Pulmonary artery endothelial cell (primary cell): ENCODE measurements around the gene CST9. TPM values are rescaled to one million over a fixed set of nuclear protein-coding genes. Genes with fewer than 3 reads are reported as not detected.
A peak's percentile ranks its signal among the peaks of the same experiment; 100 is the strongest.

ENCODE experiments used
- DNase-seq: peaks from one replicate; pipeline ENCODE4 v3.0.0-alpha.2; 2011; ENCODE audit warnings: low read depth, low spot score
- total RNA-seq: library from RNA; depleted of rRNA; stranded (reverse); fragments of >200 nt; gene quantifications from 2 replicates; pipeline ENCODE4 v1.2.3, GENCODE V29; 2014

Gene CST9, protein sequence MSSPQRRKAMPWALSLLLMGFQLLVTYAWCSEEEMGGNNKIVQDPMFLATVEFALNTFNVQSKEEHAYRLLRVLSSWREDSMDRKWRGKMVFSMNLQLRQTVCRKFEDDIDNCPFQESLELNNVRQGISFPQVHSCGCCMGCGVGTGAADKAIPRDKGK
- not detected in 2 replicates for total RNA-seq

DNA sequence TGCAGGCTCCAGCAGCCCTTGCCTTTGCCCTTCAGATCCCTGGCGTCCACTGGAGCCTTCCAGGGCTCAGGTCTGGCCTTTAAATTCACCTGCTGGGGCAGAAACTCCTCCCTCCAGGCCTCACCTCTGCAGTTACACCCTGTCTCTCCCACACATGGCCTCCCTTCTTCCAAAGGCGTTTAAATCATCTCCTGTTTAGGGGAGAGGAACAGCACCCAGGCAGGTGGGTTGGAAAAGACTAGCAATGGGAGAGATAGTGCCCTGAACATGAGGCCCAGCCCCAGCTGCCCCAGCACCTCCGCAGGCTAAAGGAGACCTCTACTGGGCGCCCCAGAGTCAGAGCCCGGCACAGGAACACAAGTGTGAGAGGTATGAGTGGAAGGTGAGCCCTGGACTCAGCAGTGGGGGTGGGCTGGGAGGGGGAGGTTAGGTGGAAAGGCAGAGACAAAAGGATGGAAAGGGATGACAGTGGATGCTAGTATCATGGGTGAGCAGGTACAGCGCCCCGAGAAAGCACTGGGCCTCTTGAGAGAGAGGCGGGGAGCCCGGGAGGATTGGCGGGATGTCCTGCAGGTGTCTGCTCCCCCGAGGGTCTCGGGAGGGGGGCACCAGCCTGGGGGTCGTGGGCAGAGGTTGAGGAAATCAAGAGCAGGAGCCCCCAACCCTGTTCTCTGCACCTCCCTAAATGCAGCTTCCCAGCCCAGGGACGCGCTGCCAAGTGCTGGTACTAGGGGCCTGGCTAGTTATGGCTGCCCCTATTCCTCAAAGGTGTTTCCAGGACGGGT is at the start of gene CST9:
TSS of gene CST9 (minus strand) at position 51 of the 785 bp plus-strand sequence. CDS start 53 bp downstream, outside the sequence.
- DNase-seq, result no peak

DNA sequence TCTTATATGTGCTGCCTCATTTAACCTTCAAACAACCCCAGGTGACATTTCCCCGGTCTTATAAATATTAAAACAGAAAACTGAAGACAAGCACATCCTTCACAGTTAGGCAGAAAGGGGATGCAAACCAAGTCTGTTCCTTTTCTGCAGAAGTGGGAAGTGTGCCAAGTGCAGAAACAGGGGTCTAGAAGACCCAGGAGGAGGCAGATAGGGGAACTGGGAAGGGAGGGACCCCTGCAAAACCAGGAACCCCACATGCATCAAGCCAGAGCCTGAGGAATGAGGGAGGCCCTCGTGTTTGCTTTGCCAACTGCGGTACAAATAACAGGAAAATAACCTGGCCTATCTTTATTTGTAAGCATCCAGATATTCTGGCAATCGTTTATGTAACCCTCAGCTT is 49.0 kb upstream of the CST9 start:
- no peak for DNase-seq

DNA sequence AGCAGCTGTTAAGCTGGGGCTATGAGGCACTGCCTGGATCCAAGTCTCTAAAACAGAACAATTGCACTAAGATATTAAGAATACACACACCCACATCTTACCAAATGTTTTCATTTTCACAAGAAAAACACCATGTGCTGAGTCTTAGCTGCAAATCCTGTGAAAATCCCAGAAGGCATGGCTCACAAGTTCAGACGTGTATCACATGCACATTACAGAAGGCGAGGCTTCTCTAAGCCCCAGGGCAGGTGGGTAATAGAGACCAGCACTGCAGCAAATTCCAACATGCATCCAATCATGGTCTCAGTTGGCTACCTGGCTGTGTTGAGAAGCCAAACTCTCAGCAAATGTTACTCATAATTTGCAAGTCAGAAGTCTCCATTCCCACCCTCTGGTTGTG is 48.3 kb upstream of the CST9 start:
- DNase-seq, result no peak

DNA sequence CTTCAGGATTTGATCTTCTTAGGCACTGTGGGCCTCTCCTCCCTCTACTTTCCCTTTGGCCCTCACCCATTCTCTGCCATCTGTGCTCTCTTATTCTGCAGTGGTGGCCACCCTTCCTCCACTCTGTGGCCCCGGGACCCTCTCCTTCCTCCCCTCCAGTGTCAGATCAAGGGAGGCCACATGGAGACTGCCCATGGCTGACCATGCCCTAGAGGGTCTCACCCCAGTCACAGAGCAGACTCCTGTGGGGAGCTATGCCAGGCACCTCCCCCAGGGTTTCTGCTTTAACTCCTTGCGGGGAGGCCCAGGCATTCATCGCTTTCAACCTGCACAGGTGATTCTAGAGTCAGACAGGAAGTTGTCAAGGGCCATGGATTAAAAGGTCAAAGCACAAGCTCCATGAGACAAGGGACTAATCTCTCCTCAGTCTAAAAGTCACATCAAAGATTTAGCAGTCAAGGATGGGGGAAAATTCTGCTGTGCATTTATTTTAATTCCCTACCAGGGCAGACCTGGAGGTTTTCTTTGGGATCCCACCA is 47.8 kb upstream of the CST9 start:
- DNase-seq, result no peak

DNA sequence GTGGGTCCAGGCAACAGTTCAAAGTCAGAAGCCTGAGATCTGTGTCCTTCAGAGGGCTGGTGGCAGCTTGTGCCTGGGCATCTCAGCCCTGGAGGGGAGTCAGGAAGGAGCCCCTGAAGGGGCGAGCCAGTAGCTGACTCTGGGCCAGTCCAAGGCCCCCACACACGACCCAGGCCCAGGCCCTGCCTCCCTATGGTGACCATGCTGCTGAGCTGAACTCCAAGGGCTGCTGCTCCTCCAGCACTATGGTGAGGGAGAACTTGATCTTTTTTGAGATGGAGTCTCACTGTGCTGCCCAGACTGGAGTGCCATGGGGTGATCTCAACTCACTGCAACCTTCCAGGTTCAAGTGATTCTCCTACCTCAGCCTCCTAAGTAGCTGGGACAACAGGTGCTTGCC is 47.2 kb upstream of the CST9 start:
- no peak for DNase-seq

DNA sequence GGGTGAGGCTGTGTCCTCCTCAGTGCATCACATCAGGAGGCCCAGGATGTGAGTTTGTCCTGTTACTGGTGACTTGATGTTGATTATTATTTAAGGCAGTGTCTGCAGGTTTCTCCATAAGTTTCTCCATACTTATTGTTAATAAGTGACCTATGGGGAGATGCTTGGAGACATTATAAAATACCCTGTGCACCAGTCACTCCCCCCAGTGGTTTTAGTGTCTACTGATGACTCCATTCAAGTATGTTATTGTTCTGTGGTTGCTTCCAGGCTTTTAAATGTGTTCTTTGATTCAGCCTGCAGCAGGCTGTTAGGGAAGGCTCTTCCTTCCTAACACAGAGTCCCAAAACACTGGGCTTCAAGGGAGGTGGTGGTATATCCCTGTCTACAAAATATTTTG is 46.7 kb upstream of the CST9 start:
- DNase-seq, result no peak

DNA sequence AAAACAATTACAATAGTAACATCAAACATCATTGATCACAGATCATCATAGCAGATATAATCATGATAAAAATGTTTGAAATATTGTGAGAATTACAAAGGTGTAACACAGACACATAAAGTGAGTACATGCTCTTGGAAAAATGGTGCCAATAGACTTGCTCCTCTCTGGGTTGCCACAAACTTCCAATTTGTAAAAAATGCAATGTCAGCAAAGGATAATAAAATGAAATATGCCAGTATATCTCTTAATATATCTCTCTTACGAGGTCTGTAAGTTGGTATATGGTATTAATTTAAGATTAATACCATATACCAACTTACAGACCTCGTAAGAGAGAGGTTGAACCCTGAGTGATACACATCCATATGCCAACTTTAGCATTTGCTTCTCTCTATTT is 45.4 kb upstream of the CST9 start:
- DNase-seq, result no peak

DNA sequence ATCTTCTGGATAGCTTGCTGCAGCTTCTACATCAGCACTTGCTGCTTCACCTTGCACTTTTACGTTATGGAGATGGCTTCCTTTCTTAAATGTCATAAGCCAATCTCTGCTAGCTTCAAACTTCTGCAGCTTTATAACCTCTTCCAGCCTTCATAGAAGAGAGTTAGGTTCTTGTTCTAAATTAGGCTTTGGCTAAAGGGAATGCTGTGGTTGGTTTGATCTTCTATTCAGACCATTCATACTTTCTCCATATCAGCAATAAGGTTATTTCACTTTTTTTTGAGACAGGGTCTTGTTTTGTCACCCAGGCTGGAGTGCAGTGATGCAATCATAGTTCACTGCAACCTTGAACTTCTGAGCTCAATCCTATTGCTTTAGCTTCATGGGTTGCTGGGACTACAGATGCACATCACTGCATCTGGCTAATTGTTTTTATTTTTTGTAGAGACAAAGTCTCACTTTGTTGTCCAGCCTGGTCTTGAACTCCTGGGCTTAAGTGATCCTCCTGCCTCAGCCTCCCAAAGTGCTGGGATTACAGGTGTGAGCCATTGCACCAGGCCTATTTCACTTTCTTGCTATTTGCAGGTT is 44.2 kb upstream of the CST9 start:
- no peak for DNase-seq

DNA sequence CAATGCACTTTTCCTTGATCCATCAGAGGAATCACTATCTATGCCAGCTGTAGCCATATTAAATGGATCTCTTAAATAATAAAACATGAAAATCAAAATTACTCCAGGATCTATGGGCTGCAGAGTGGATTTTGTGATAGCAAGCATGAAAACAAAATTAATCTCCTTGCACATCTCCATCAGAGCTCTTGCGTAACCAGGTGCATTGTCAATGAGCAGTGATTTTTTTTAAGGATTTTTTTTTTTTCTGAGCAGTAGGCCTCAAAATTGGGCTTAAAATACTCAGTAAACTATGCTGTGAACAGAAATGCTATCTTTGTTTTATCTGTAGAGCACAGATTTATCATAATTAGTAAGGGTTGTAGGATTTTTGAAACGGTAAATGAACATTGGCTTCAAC is 43.5 kb upstream of the CST9 start:
- no peak for DNase-seq

DNA sequence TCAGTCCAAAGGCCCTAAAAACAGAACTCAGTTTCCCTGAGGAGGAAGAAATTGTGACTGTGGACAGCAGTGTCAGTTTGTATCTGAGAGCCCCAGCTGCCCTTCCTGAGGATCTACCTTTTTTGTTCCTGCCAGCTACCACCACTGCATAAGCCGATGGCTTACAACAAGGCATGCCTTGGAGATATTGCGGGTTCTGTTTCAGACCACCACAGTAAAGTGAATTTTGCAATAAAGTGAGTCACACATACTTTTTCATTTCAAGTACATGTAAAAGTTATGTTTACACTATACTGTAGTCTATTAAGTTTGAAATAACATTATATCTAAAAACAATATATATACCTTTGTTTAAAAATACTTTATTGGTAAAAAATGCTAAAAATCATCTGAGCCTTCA is 41.6 kb upstream of the CST9 start:
- DNase-seq, result no peak

DNA sequence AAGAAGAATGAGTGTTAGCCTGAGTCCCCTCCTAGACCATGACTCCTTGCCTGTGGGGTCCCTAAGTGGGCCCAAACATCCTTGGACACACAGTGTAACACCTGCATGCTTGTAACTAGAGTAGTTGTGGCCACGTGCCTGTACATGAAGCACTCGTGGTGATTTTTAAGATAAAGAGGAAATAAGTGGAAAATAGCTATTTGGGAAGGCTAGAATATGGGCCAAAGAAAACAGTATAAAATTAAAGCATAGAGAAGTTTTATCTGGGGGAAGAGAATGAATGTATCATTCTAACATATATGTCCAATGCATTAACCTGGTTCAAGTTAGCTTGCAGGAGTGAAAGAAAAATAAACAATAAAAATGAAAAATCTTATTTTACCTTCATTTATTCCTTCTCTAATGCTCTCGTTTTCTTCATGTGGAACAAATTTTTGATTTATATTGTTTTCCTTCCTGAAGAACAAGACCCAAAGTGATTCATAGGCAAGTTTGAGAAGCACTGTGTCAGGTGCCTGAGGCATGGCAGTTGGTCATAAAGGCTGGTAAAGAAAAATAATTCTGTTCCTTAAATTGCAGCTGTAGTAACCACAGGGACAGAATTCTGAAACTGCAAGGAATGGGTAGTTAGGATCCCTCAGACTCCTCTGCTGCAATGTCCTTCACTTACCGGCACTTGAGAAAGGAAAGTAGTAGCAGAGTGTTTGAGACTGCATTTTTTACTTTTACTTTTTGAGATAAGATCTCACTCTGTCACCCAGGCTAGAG is 40.6 kb upstream of the CST9 start:
- DNase-seq, result no peak

DNA sequence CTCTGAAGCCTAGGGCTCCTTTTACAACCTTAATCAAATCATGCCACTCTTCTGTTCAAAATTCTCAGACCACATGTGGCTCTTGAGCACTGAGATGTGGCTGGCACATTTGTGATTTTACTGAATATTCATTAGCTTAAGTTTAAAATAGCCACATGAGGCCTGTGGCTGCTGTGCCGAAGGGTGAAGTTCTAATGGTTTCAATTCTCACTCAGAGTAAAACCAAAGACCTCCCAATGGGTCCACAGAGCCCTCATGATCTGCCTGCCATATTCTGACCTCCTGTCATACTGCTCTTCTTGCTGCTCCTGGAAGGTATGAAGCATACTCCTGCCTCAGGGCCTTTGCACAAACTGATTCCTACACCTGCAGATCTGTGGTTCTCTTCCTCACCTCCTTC is 39.9 kb upstream of the CST9 start:
- DNase-seq, result no peak

DNA sequence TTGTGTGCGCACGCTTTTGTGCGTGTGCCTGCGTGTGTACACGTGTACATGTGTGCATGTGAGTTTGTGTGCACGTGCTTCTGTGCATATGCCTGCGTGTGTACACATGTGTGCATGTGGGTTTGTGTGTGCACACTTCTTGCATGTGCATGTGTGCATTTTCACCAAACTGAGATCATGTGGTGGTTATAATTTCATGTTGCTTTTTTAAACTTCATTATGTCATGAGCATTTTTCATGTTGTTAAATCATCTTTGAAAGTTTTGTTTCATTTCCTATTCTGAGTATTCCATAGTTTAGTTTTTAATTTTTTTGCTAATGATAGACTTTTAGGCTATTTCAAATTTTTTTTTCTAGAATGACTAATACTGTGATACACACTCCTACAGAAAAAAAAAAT is 38.4 kb upstream of the CST9 start:
- DNase-seq, result no peak

DNA sequence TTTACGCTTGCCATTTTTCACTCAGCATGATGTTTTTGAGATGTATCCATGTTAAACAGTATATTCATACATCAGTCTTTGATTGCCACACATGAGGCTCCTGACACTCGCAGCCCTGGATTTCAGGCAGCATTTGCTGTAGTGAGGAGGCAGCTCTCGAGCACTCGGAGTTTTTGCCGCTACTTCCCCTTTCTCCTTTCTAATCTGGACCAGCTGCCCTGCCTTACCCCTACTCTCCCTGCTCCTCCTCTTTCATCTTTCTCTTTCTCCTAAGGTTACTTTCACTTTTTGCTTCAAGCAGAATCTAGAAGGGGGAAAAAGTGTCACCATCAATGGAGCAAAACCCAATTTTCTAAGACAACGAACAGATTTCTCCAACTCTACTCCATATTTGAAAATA is 37.9 kb upstream of the CST9 start:
- no peak for DNase-seq

DNA sequence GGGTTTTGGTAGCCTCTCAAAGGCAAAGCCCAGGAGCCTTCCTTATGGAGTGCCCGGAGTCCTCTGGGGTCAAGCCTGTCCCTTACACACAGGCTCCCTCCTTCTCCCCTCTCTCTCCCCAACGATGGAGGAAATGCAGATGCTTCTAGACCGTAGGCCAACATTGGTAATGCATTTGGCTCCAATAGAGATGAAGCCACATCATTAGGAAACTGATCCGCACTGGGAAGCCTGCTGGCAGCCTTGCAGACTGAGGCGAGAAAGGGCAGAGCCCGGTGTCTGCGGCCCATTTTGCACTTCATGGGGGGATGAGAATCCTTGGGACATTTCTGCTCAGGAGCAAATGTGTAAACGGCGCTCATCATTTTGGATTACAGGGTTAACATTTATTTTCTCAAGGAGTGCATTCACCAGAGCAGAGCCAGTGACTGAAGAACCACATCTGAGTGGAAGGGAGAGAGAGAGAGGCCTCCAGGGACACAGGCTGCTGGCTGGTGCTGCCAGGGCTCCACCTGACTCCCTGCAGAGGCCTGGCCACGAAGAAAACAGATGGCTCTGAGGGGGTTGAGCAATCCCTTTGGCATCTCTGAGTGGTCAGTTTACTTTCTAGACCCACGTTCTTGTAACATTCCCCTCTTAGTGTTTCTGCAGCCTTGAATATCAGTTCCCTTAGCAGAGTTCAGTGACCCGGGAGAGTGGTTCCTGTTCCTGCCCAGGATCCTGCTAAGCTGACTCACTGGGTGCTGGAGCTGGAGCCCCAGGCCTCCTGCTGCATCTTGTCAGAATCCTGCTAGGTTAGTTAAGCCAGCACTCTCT is 36.4 kb upstream of the CST9 start:
- DNase-seq, result peak; percentile 36

DNA sequence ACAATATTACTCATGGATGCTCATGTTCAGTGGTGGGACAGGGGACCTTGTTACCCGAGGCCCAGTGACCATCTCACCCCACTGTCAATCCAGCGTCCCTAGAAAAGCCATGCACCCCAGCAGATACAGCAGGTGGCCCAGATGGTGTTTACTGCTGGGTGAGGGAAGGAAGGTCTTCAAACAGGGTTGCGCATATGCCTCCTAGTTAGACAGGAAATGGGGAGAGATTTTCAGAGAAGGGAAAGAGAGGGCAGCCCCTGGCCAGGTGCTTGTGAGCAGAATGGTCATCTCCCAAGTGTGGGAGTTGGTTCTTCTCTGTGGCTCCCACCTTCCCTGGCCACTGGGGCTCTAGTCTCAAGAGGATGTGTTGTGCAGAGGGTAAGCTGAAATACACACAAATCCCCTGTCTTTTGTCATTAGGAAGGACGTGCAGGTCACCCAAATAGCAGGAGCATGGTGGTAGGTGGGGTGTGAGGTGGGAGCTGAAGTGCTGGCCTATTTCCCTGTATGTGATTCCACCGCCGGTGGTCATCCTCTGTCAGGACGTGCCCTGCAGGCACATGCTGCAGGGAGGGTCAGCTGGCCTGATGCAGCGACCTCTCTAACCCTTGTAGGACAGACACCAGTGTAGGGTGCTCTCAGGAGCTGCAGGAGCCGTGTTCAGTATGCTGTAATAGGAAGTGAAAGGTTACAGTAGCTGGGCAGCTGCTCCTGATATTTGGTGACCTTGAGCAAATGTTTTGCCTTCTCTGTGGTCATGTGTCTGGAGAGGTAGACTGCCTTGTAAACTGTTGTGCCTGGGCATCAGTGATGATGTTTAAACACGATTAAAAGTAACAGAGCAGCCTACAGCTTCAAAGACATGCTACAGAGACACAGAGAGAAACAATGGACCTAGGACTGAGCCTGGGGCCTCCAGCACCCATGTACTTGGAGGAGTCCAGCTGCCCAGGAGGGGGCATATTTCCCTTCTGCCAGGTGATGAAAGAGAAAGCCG is 35.3 kb upstream of the CST9 start:
- no peak for DNase-seq

DNA sequence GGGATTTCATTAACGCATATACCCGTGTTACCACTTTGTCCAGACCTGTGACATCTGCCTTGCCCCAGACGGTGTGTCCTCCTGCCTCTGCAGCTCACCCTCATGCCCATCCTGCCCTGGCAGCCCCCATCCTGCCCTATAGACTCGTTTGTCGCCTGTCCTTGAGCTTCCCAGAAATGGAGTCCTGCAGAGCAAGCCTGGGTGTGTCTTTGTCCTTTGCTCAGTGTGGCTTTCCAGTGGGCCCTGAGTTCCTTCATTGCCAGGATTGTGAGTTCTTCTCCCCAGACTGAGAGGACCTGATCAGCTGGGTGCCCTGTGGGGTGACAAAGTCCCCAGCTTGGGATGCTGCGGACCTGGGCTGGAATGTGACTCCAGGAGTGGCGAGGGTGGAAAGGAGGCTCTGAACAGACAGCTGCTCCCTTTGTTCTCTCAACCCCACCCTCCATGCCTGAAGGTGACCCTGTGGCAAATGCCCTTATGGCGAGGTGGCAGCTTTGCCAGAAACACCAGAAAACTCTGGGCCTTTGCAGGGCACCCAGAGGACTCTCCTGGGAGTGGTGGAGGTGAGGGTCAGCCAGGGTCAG is 34.4 kb upstream of the CST9 start:
- no peak for DNase-seq

DNA sequence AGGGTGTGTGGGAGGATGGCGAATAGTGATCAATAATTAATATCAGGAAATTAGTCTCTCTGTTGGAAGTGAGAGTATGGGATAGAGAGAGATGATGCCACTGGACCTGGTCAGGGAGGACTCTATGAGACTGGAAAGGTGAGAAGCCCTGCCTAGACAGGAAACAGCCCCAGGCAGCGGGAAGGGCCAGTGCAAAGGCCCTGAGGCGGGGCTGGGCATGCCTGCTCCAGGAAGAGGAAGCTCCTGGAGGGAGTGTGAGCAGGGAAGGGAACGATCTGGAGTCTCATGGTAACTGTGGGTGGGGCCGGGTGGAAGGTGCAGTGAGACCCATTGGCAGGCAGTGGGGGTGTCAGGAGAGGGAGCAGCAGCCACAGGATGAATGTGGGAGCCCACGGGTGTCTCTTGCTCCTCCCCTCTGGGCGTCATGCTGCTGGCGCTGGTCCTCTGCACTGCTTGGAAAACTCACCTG is 33.8 kb upstream of the CST9 start:
- no peak for DNase-seq

DNA sequence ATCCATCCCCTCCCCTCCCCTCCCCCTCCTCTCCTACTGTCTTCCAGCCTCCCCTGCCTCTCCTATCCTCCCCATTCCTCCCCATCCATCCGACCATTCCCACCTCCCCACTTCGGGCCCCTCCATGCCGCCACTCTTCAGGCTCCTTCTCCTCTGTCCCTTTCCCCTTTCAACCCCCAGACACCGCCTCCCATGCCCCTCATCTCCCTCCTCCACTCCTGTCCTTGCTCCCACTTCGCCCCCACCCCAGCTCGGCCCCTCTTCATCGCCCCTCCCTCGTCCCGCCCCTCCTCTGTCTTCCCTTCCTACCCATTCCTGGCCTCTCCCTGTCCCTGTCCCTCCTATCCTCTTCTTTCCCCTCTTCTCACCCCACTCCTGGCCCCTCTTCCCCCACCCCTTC is 32.6 kb upstream of the CST9 start:
- no peak for DNase-seq
